H1 (cell line): ENCODE measurements around the gene RNMT. TPM values are rescaled to one million over a fixed set of nuclear protein-coding genes. Genes with fewer than 3 reads are reported as not detected.

ENCODE experiments used
- CTCF ChIA-PET: fragments of 300-600 bp; sonication (Branson Sonifier 250); formaldehyde crosslinking; loops from one replicate; lab custom pipeline; 2021; ENCODE audit not compliant: partially characterized antibody; lab: Charles Lee
- POLR2A ChIA-PET: fragments of 300-600 bp; sonication (Branson Sonifier 250); formaldehyde crosslinking; loops from one replicate; lab custom pipeline; 2021; ENCODE audit warnings: inconsistent platforms; ENCODE audit not compliant: partially characterized antibody; lab: Charles Lee
- DNase-seq, 2 experiments: peaks; one replicate each; pipeline versions ENCODE4 v3.0.0 to v3.0.0-alpha.2; 2010 to 2022; ENCODE audit warnings: low spot score in 2 of 2, low read depth in 1 of 2, mixed read lengths in 1 of 2
- FAIRE-seq: peaks from 2 replicates; lab custom pipeline; 2011; peaks lifted over from hg19 to GRCh38; lab: Jason Lieb, UNC
- H2AFZ ChIP-seq: 2 replicates; pipeline ENCODE4 v1.8.1; 2012; ENCODE audit warnings: low read length, inconsistent platforms
- H2AK5ac ChIP-seq: 2 replicates; pipeline ENCODE4 v1.6.1; 2013; ENCODE audit warnings: low read depth, low read length
- H2BK120ac ChIP-seq: replicated peaks from 2 replicates; pipeline ENCODE3; 2013; ENCODE audit warnings: low read depth, low read length, inconsistent platforms
- H2BK12ac ChIP-seq: 2 replicates; pipeline ENCODE4 v1.6.1; 2013; ENCODE audit warnings: low read depth, low read length
- H2BK15ac ChIP-seq: 2 replicates; pipeline ENCODE4 v1.6.1; 2013; ENCODE audit warnings: low read length
- H2BK20ac ChIP-seq: 2 replicates; pipeline ENCODE4 v1.6.1; 2013; ENCODE audit warnings: low read length
- H2BK5ac ChIP-seq: 2 replicates; pipeline ENCODE4 v1.6.1; 2013; ENCODE audit warnings: low read depth, low read length
- H3K14ac ChIP-seq: 2 replicates; pipeline ENCODE4 v1.6.1; 2013; ENCODE audit warnings: inconsistent platforms; ENCODE audit not compliant: insufficient read length
- H3K18ac ChIP-seq: 2 replicates; pipeline ENCODE4 v1.6.1; 2013; ENCODE audit warnings: low read length; ENCODE audit errors: extremely low read depth
- H3K23ac ChIP-seq: 2 replicates; pipeline ENCODE4 v1.6.1; 2013; ENCODE audit warnings: inconsistent platforms; ENCODE audit not compliant: insufficient read length
- H3K23me2 ChIP-seq: 2 replicates; pipeline ENCODE4 v1.6.1; 2013; ENCODE audit warnings: low read depth, low read length
- H3K27ac ChIP-seq: 2 replicates; pipeline ENCODE4 v1.6.1; 2011; ENCODE audit warnings: low read depth, low read length, inconsistent platforms
- H3K27me3 ChIP-seq, 4 experiments: replicated peaks in 1 of 4; 1 replicate in 1 of 4; 2 replicates in 3 of 4; pipeline versions ENCODE4 v1.6.1 to v1.8.1; 2011 to 2013; ENCODE audit warnings: low read length in 3 of 4, mild to moderate bottlenecking in 3 of 4, inconsistent platforms in 2 of 4, mixed read lengths in 2 of 4, moderate library complexity in 1 of 4; ENCODE audit not compliant: control insufficient read depth in 3 of 4, insufficient read depth in 3 of 4; ENCODE audit errors: extremely low read depth in 1 of 4
- H3K36me3 ChIP-seq, 4 experiments: 2 replicates each; pipeline versions ENCODE4 v1.6.1 to v1.8.1; 2011 to 2013; ENCODE audit warnings: mild to moderate bottlenecking in 4 of 4, low read length in 3 of 4, moderate library complexity in 2 of 4, control low read depth in 1 of 4, inconsistent platforms in 1 of 4; ENCODE audit not compliant: insufficient read depth in 4 of 4, control insufficient read depth in 2 of 4
- H3K4ac ChIP-seq: replicated peaks from 2 replicates; pipeline ENCODE3; 2013; ENCODE audit warnings: low read length, low read depth, mixed read lengths, inconsistent platforms; ENCODE audit not compliant: insufficient read length
- H3K4me1 ChIP-seq, 4 experiments: replicated peaks in 1 of 4; 1 replicate in 1 of 4; 2 replicates in 3 of 4; pipeline versions ENCODE4 v1.6.1 to v1.8.1; 2011 to 2013; ENCODE audit warnings: low read length in 3 of 4, inconsistent platforms in 2 of 4, mixed read lengths in 1 of 4; ENCODE audit not compliant: insufficient read depth in 4 of 4, control insufficient read depth in 3 of 4
- H3K4me2 ChIP-seq, 2 experiments: 2 replicates each; pipeline versions ENCODE4 v1.6.1 to v1.8.1; 2011 to 2013; ENCODE audit warnings: low read depth in 2 of 2, low read length in 2 of 2, control low read depth in 1 of 2, inconsistent platforms in 1 of 2, mild to moderate bottlenecking in 1 of 2; ENCODE audit not compliant: insufficient read depth in 1 of 2
- H3K4me3 ChIP-seq, 4 experiments: fragments of 200-600, 300-600 bp in 1 of 4; sonication (generic), shearing (Covaris generic), sonication (Bioruptor Twin) in 1 of 4; 2 replicates each; pipeline versions ENCODE4 v1.5.1 to v1.8.1; 2011 to 2016; ENCODE audit warnings: low read length in 4 of 4, low read depth in 3 of 4, control low read depth in 2 of 4, inconsistent platforms in 2 of 4, mild to moderate bottlenecking in 2 of 4, mixed read lengths in 1 of 4, moderate library complexity in 1 of 4; ENCODE audit not compliant: insufficient read depth in 2 of 4; ENCODE audit errors: extremely low read depth in 1 of 4
- H3K56ac ChIP-seq: replicated peaks from 2 replicates; pipeline ENCODE3; 2013; ENCODE audit warnings: low read depth, mild to moderate bottlenecking, mixed read lengths, low read length, inconsistent platforms; ENCODE audit not compliant: insufficient read length
- H3K79me1 ChIP-seq: 2 replicates; pipeline ENCODE4 v1.6.1; 2013; ENCODE audit warnings: low read depth, low read length, control low read depth
- H3K79me2 ChIP-seq, 2 experiments: 2 replicates each; pipeline versions ENCODE4 v1.6.1 to v1.8.1; 2012 to 2013; ENCODE audit warnings: low read length in 2 of 2, mild to moderate bottlenecking in 2 of 2, inconsistent platforms in 1 of 2; ENCODE audit not compliant: insufficient read depth in 2 of 2, control insufficient read depth in 1 of 2
- H3K9ac ChIP-seq, 4 experiments: replicated peaks in 1 of 4; 1 replicate in 1 of 4; 2 replicates in 3 of 4; pipeline versions ENCODE4 v1.6.1 to v1.8.1; 2011 to 2013; ENCODE audit warnings: low read depth in 3 of 4, low read length in 3 of 4, control low read depth in 2 of 4, mild to moderate bottlenecking in 2 of 4, moderate library complexity in 2 of 4, inconsistent platforms in 1 of 4; ENCODE audit errors: extremely low read depth in 1 of 4
- H3K9me3 ChIP-seq, 2 experiments: 2 replicates each; pipeline versions ENCODE4 v1.6.1 to v1.8.1; 2012 to 2013; ENCODE audit warnings: mild to moderate bottlenecking in 2 of 2, moderate library complexity in 2 of 2, control low read depth in 1 of 2, inconsistent platforms in 1 of 2, low read depth in 1 of 2, low read length in 1 of 2, mixed read lengths in 1 of 2; ENCODE audit not compliant: insufficient read depth in 2 of 2
- H4K20me1 ChIP-seq, 2 experiments: replicated peaks in 1 of 2; 2 replicates each; pipeline versions ENCODE3 to v1.8.1; 2011 to 2013; ENCODE audit warnings: inconsistent platforms in 2 of 2, low read length in 2 of 2, mild to moderate bottlenecking in 1 of 2; ENCODE audit not compliant: insufficient read depth in 2 of 2, control insufficient read depth in 1 of 2
- H4K5ac ChIP-seq: 2 replicates; pipeline ENCODE4 v1.6.1; 2013; ENCODE audit warnings: low read length, low read depth, mixed read lengths, inconsistent platforms; ENCODE audit not compliant: insufficient read length
- H4K8ac ChIP-seq: 2 replicates; pipeline ENCODE4 v1.8.0; 2013; ENCODE audit warnings: mild to moderate bottlenecking, moderate library complexity, low read length, inconsistent platforms; ENCODE audit not compliant: insufficient read depth; ENCODE audit errors: extremely low read depth
- H4K91ac ChIP-seq: replicated peaks from 2 replicates; pipeline ENCODE3; 2013; ENCODE audit warnings: low read length, mixed read lengths, inconsistent platforms; ENCODE audit not compliant: insufficient read length
- ATF2 ChIP-seq: IDR thresholded peaks from 2 replicates; pipeline ENCODE4 v1.6.1; 2012; ENCODE audit warnings: low read length, inconsistent platforms
- FOSL1 ChIP-seq: IDR thresholded peaks from 2 replicates; pipeline ENCODE4 v1.6.1; 2011; ENCODE audit warnings: mild to moderate bottlenecking, low read depth, low read length, moderate library complexity; ENCODE audit not compliant: insufficient read depth
- POLR2AphosphoS5 ChIP-seq: IDR thresholded peaks from 2 replicates; pipeline ENCODE4 v1.6.1; 2011; ENCODE audit warnings: low read depth, low read length
- WGBS, 2 experiments: shearing (Covaris generic) in 1 of 2; methylation state at CpG; one replicate each; pipeline versions ENCODE4 v1.1.6 to v1.1.7; 2013 to 2015; ENCODE audit warnings: low lambda C conversion rate in 2 of 2, mixed read lengths in 2 of 2, inconsistent platforms in 1 of 2, low coverage in 1 of 2, missing lambda C conversion rate in 1 of 2; ENCODE audit not compliant: insufficient replicate concordance in 2 of 2, insufficient coverage in 1 of 2, insufficient read length in 1 of 2; ENCODE audit errors: extremely low coverage in 1 of 2, missing lambda C conversion rate in 1 of 2; 5-methylcytosine and 5-hydroxymethylcytosine counted together
- polyA plus RNA-seq, 7 experiments: library from polyadenylated mRNA; depleted of rRNA in 3 of 7; stranded (reverse) in 5 of 7; unstranded in 2 of 7; fragments of >200 nt in 5 of 7; fragments of 200-250 nt in 2 of 7; gene quantifications; 1 replicate in 5 of 7; 2 replicates in 1 of 7; 4 replicates in 1 of 7; pipeline versions ENCODE4 v1.2.1 to v1.2.3, GENCODE V29; 2011 to 2013; ENCODE audit warnings: missing spikeins in 2 of 7, mixed read lengths in 2 of 7
- total RNA-seq: library from RNA; stranded (reverse); fragmentation: NEBNext Ultra II Directional; extraction: Animal tissue kit (Norgen Biotek cat#: 25700); gene quantifications from 2 replicates; pipeline ENCODE4 v1.2.1, GENCODE V29; 2021

RNMT gene
- total and polyA plus RNA-seq, 2 of the 8 experiments (the other 6 are each of a cell fraction or from before 2014, with no cell fraction given): 25.3 to 63.5 TPM

- H4K5ac ChIP-seq: no peak overlapping the region
- peak in 1 of 2 experiments; percentile 69 for DNase-seq
- peaks cover 0 to 4% (median 0%) of the 10 kb centered on the region in 4 experiments; a peak in 1 of 8 replicates for H3K36me3 ChIP-seq
- H3K79me1 ChIP-seq: peaks cover 8% of the 10 kb centered on the region
- H3K9ac ChIP-seq: peak overlapping the region in 3 of 4 experiments; percentile 75 to 86 (median 81); a peak in 6 of 7 replicates
- peak overlapping the region; percentile 76 to 97 (median 95) for H3K4me3 ChIP-seq
- TF ChIP-seq POLR2AphosphoS5: peak; percentile 41; the same call in 1 of the 2 replicates
- no peak for TF ChIP-seq FOSL1
- TF ChIP-seq ATF2: no peak
- ChIA-PET CTCF (interaction anchor here (0.7 to 1.3 kb wide), 3 partner anchors 55 to 167 kb away, joined by 3 to 5 read pairs (median 3); no protein-coding TSS in a partner anchor), POLR2A (interaction anchor here (0.9 to 2.8 kb wide), 8 partner anchors 11 to 73 kb away, joined by 3 to 16 read pairs (median 4); no protein-coding TSS in a partner anchor)
- WGBS, 2 experiments: 3% methylated on average over 15 of the region's 30 CpGs; no CpG with 5 or more reads in 1 of the 2 experiments
- H3K14ac ChIP-seq: no peak overlapping the region
- H2AFZ ChIP-seq: peak overlapping the region; percentile 86; the same call in 1 of the 2 replicates
- 0 out of 2 replicates have a peak overlapping the region, but pooled peaks have one; percentile 72 for H3K18ac ChIP-seq
- H3K79me2 ChIP-seq: peaks cover 7 to 91% of the 10 kb centered on the region in 2 experiments
- no peak overlapping the region for H4K91ac ChIP-seq
- H3K4me2 ChIP-seq: peak overlapping the region; percentile 70 to 97
- peaks cover 6% of the 10 kb centered on the region; the same call in 1 of the 2 replicates for H3K23me2 ChIP-seq
- H2BK15ac ChIP-seq: no peak overlapping the region
- H3K27me3 ChIP-seq: no peaks in the 10 kb centered on the region
- H2BK12ac ChIP-seq: no peak overlapping the region
- no peak overlapping the region for H3K23ac ChIP-seq
- H3K4me1 ChIP-seq: peaks cover 0 to 5% (median 3%) of the 10 kb centered on the region in 4 experiments; a peak in 3 of 7 replicates
- H2BK5ac ChIP-seq: peak overlapping the region; percentile 69; the same call in 1 of the 2 replicates
- H2AK5ac ChIP-seq: no peak overlapping the region
- no peak overlapping the region for H2BK120ac ChIP-seq
- no peak overlapping the region for H2BK20ac ChIP-seq
- no peak overlapping the region for H3K4ac ChIP-seq
- no peak for FAIRE-seq
- peak overlapping the region; percentile 97; the same call in 1 of the 2 replicates for H4K8ac ChIP-seq
- peaks cover 1 to 6% of the 10 kb centered on the region in 2 experiments for H4K20me1 ChIP-seq
- peak overlapping the region; percentile 82; the same call in 1 of the 2 replicates for H3K27ac ChIP-seq
- H3K9me3 ChIP-seq: no peaks in the 10 kb centered on the region
- no peak overlapping the region for H3K56ac ChIP-seq
Measured at GRCh38 chr18:13726972-13727331, 479 bp downstream of the RNMT start.
